H9 (cell line): Measurements from ENCODE around the gene LRRC15. TPM values are rescaled to one million over a fixed set of nuclear protein-coding genes. Genes with fewer than 3 reads are reported as not detected.

Experiments used
- DNase-seq: peaks from one replicate; pipeline ENCODE4 v3.0.0-alpha.2; 2017
- H2AFZ ChIP-seq: one replicate; pipeline ENCODE4 v1.6.1; 2013; ENCODE audit warnings: mild to moderate bottlenecking, low read length, control low read depth, moderate library complexity
- H2AK5ac ChIP-seq: 2 replicates; pipeline ENCODE4 v1.6.1; 2013; ENCODE audit warnings: low read length, control low read depth, mixed read lengths; ENCODE audit not compliant: insufficient read length
- H2BK120ac ChIP-seq: one replicate; pipeline ENCODE4 v1.6.1; 2013; ENCODE audit warnings: low read depth, mild to moderate bottlenecking, low read length, control low read depth, inconsistent platforms; ENCODE audit not compliant: poor library complexity, severe bottlenecking
- H2BK12ac ChIP-seq: 2 replicates; pipeline ENCODE4 v1.6.1; 2013; ENCODE audit warnings: low read length, control low read depth, mixed read lengths, low read depth; ENCODE audit not compliant: insufficient read length
- H2BK15ac ChIP-seq: 2 replicates; pipeline ENCODE4 v1.6.1; 2013; ENCODE audit warnings: low read depth, low read length, control low read depth
- H2BK20ac ChIP-seq: one replicate; pipeline ENCODE4 v1.6.1; 2013; ENCODE audit warnings: low read depth, mild to moderate bottlenecking, low read length, control low read depth, inconsistent platforms; ENCODE audit not compliant: poor library complexity, severe bottlenecking
- H2BK5ac ChIP-seq: 2 replicates; pipeline ENCODE4 v1.6.1; 2013; ENCODE audit warnings: low read length, control low read depth, mixed read lengths; ENCODE audit not compliant: insufficient read length
- H3K14ac ChIP-seq: 2 replicates; pipeline ENCODE4 v1.6.1; 2013; ENCODE audit warnings: low read length, control low read depth; ENCODE audit not compliant: insufficient read depth
- H3K18ac ChIP-seq: 2 replicates; pipeline ENCODE4 v1.6.1; 2013; ENCODE audit warnings: low read depth, mild to moderate bottlenecking, mixed read lengths, low read length, control low read depth; ENCODE audit not compliant: insufficient read length
- H3K23ac ChIP-seq: 2 replicates; pipeline ENCODE4 v1.6.1; 2013; ENCODE audit warnings: low read length, control low read depth, mixed read lengths, low read depth; ENCODE audit not compliant: insufficient read length
- H3K23me2 ChIP-seq: 2 replicates; pipeline ENCODE4 v1.6.1; 2013; ENCODE audit warnings: low read depth, mild to moderate bottlenecking, mixed read lengths, low read length, control low read depth; ENCODE audit not compliant: insufficient read length, poor library complexity, severe bottlenecking
- H3K27ac ChIP-seq: 2 replicates; pipeline ENCODE4 v1.5.1; 2013; ENCODE audit warnings: low read length, control low read depth, mixed read lengths, low read depth; ENCODE audit not compliant: insufficient read length
- H3K27me3 ChIP-seq: 2 replicates; pipeline ENCODE4 v1.6.1; 2013; ENCODE audit warnings: low read length, control low read depth, inconsistent platforms; ENCODE audit not compliant: insufficient read depth
- H3K4ac ChIP-seq: 2 replicates; pipeline ENCODE4 v1.6.1; 2013; ENCODE audit warnings: low read depth, mild to moderate bottlenecking, control low read depth, inconsistent platforms, low read length, moderate library complexity
- H3K4me1 ChIP-seq: 2 replicates; pipeline ENCODE4 v1.6.1; 2013; ENCODE audit warnings: low read length, control low read depth, inconsistent platforms; ENCODE audit not compliant: insufficient read depth
- H3K4me2 ChIP-seq: 2 replicates; pipeline ENCODE4 v1.6.1; 2013; ENCODE audit warnings: low read length, control low read depth, mixed read lengths; ENCODE audit not compliant: insufficient read length, insufficient read depth
- H3K56ac ChIP-seq: 2 replicates; pipeline ENCODE4 v1.6.1; 2013; ENCODE audit warnings: low read depth, mild to moderate bottlenecking, mixed read lengths, low read length, control low read depth; ENCODE audit not compliant: insufficient read length
- H3K79me1 ChIP-seq: 2 replicates; pipeline ENCODE4 v1.6.1; 2013; ENCODE audit warnings: low read depth, mild to moderate bottlenecking, moderate library complexity, low read length, control low read depth, inconsistent platforms; ENCODE audit not compliant: insufficient read depth, poor library complexity, severe bottlenecking
- H3K79me2 ChIP-seq: 2 replicates; pipeline ENCODE4 v1.6.1; 2013; ENCODE audit warnings: low read length, control low read depth, inconsistent platforms; ENCODE audit not compliant: insufficient read depth
- H3K9ac ChIP-seq: 2 replicates; pipeline ENCODE4 v1.6.1; 2013; ENCODE audit warnings: low read length, control low read depth, mixed read lengths; ENCODE audit not compliant: insufficient read length; ENCODE audit errors: extremely low read depth
- H3K9me3 ChIP-seq: one replicate; pipeline ENCODE4 v1.6.1; 2013; ENCODE audit warnings: low read depth, low read length, inconsistent platforms; ENCODE audit not compliant: control insufficient read depth
- H3T11ph ChIP-seq: one replicate; pipeline ENCODE4 v1.6.1; 2013; ENCODE audit warnings: mild to moderate bottlenecking, low read length, control low read depth, inconsistent platforms
- H4K20me1 ChIP-seq: one replicate; pipeline ENCODE4 v1.6.1; 2013; ENCODE audit not compliant: control insufficient read depth, insufficient read length, insufficient read depth
- H4K5ac ChIP-seq: 2 replicates; pipeline ENCODE4 v1.6.1; 2013; ENCODE audit warnings: low read depth, mild to moderate bottlenecking, mixed read lengths, low read length, control low read depth; ENCODE audit not compliant: insufficient read length
- H4K8ac ChIP-seq: replicated peaks from 2 replicates; pipeline ENCODE4 v1.6.1; 2013; ENCODE audit warnings: low read length, control low read depth, mixed read lengths, low read depth; ENCODE audit not compliant: insufficient read length
- H4K91ac ChIP-seq: 2 replicates; pipeline ENCODE4 v1.6.1; 2013; ENCODE audit warnings: low read depth, mild to moderate bottlenecking, moderate library complexity, mixed read lengths, low read length, control low read depth; ENCODE audit not compliant: insufficient read length
- H3K27ac Mint-ChIP-seq, 3 experiments: 2 replicates in 2 of 3; 3 replicates in 1 of 3; pipeline ENCODE4 v1.8.0; 2020 to 2021; ENCODE audit warnings: mixed read lengths in 3 of 3, mild to moderate bottlenecking in 1 of 3, moderate library complexity in 1 of 3
- H3K27me3 Mint-ChIP-seq: 2 replicates; pipeline ENCODE4 v1.8.0; 2021; ENCODE audit warnings: low read depth, mild to moderate bottlenecking, moderate library complexity, mixed read lengths
- H3K36me3 Mint-ChIP-seq, 3 experiments: 2 replicates in 2 of 3; 3 replicates in 1 of 3; pipeline ENCODE4 v1.8.0; 2020 to 2021; ENCODE audit warnings: low read depth in 3 of 3, mixed read lengths in 3 of 3; ENCODE audit not compliant: insufficient read depth in 1 of 3
- H3K4me1 Mint-ChIP-seq, 2 experiments: 2 replicates each; pipeline ENCODE4 v1.8.0; 2020; ENCODE audit warnings: mixed read lengths in 2 of 2
- H3K4me3 Mint-ChIP-seq, 2 experiments: 2 replicates in 1 of 2; 3 replicates in 1 of 2; pipeline ENCODE4 v1.8.0; 2020 to 2021; ENCODE audit warnings: mild to moderate bottlenecking in 2 of 2, mixed read lengths in 2 of 2, moderate library complexity in 1 of 2
- H3K9me3 Mint-ChIP-seq, 2 experiments: 2 replicates in 1 of 2; 3 replicates in 1 of 2; pipeline ENCODE4 v1.8.0; 2020; ENCODE audit warnings: mild to moderate bottlenecking in 2 of 2, mixed read lengths in 2 of 2, moderate library complexity in 1 of 2
- CTCF ChIP-seq: fragments of 200-600 bp; sonication (generic); conservative IDR thresholded peaks from 3 replicates; pipeline ENCODE4 v1.8.0; 2021; ENCODE audit warnings: antibody characterized with exemption, mild to moderate bottlenecking
- WGBS: extraction: QIAGEN DNeasy Blood & Tissue Kit; methylation state at CpG from one replicate; pipeline ENCODE4 v1.1.7; 2013; ENCODE audit warnings: missing lambda C conversion rate, low lambda C conversion rate, mixed read lengths; ENCODE audit not compliant: insufficient read length; ENCODE audit errors: extremely low coverage; 5-methylcytosine and 5-hydroxymethylcytosine counted together
- total RNA-seq: library from RNA; stranded (reverse); gene quantifications from 2 replicates; pipeline ENCODE4 v1.2.1, GENCODE V29; 2021

LRRC15 gene
- total RNA-seq, 1 experiment from 2014 or later, result 0.07 TPM

GRCh38 chr3:194348354-194348753 is 21.2 kb downstream of the LRRC15 start:
- H3K9ac ChIP-seq, result no peak overlapping the region
- peaks cover 5 to 6% of the 10 kb centered on the region in 2 experiments for H3K4me1 Mint-ChIP-seq
- H3K27ac Mint-ChIP-seq, result no peak overlapping the region
- H3K4me2 ChIP-seq, result no peak overlapping the region
- peaks cover 7% of the 10 kb centered on the region for H3K27me3 Mint-ChIP-seq
- no peaks in the 10 kb centered on the region for H3K79me1 ChIP-seq
- no peak overlapping the region for H2BK20ac ChIP-seq
- H3K14ac ChIP-seq, result no peak overlapping the region
- H3K9me3 Mint-ChIP-seq, result no peaks in the 10 kb centered on the region
- H3K4me1 ChIP-seq, result no peaks in the 10 kb centered on the region
- no peak overlapping the region for H4K5ac ChIP-seq
- H2BK120ac ChIP-seq, result no peak overlapping the region
- no peak overlapping the region for H2BK12ac ChIP-seq
- H4K91ac ChIP-seq, result no peak overlapping the region
- H3K18ac ChIP-seq, result no peak overlapping the region
- H3K27ac ChIP-seq, result no peak overlapping the region
- H2BK5ac ChIP-seq, result no peak overlapping the region
- no peak overlapping the region for H2BK15ac ChIP-seq
- no peak for TF ChIP-seq CTCF
- no peak overlapping the region for H2AFZ ChIP-seq
- no peak overlapping the region for H3K4ac ChIP-seq
- no peak overlapping the region for H3K56ac ChIP-seq
- H3K23ac ChIP-seq, result no peak overlapping the region
- H3K27me3 ChIP-seq, result no peaks in the 10 kb centered on the region; the same call in 1 of the 2 replicates
- H3K79me2 ChIP-seq, result no peaks in the 10 kb centered on the region
- WGBS, result no CpG with 5 or more reads among the region's 6 CpGs
- no peak overlapping the region for H4K8ac ChIP-seq
- no peak for DNase-seq
- no peak overlapping the region for H2AK5ac ChIP-seq
- no peak overlapping the region for H3T11ph ChIP-seq
- no peaks in the 10 kb centered on the region for H3K23me2 ChIP-seq
- no peak overlapping the region for H3K4me3 Mint-ChIP-seq
- H3K9me3 ChIP-seq, result no peaks in the 10 kb centered on the region
- H3K36me3 Mint-ChIP-seq, result no peaks in the 10 kb centered on the region
- no peaks in the 10 kb centered on the region for H4K20me1 ChIP-seq
